Ovary (tissue), 3 donors: ENCODE results near the gene TRAF2.

Experiments
- EP300 ChIP-seq: sonication (generic); formaldehyde crosslinking; IDR thresholded peaks from one replicate; pipeline ENCODE4 v1.6.1; 2017; ENCODE audit warnings: antibody characterized with exemption
- POLR2A ChIP-seq: fragments of 450-650 bp; IDR thresholded peaks from one replicate; pipeline ENCODE4 v1.6.1; 2017; ENCODE audit warnings: antibody characterized with exemption, mild to moderate bottlenecking, moderate library complexity
- TF ChIP-seq, protein P1 (sequence below), 3 donors: fragments of 450-650 bp in 2 of 3; fragments of 200-600 bp in 1 of 3; IDR thresholded peaks; one replicate each; pipeline versions ENCODE4 v1.5.1 to v1.8.0; 2016 to 2022; ENCODE audit warnings: antibody characterized with exemption in 3 of 3, mild to moderate bottlenecking in 1 of 3
- donor health status: DM: no; HTN: no; CAD: no.

DNA sequence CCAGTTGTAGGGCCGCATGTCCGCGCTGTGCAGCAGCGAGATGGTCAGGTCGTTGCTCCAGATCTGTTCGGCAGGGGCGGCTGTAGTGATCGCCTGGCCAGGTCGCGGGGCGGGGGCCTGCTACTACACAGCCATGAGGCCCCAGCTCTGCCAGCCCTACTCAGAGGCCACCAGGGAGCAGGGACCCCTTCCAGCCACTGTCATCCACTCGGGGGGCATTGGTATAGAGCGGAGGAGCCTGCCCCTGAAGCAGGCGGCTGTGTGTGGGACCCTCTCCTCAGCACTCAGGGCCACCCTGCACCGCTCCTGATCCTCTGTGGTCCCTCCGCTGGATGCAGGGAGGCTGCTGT is 56.5 kb downstream of the TRAF2 start:
- TF ChIP-seq, protein P1, sequence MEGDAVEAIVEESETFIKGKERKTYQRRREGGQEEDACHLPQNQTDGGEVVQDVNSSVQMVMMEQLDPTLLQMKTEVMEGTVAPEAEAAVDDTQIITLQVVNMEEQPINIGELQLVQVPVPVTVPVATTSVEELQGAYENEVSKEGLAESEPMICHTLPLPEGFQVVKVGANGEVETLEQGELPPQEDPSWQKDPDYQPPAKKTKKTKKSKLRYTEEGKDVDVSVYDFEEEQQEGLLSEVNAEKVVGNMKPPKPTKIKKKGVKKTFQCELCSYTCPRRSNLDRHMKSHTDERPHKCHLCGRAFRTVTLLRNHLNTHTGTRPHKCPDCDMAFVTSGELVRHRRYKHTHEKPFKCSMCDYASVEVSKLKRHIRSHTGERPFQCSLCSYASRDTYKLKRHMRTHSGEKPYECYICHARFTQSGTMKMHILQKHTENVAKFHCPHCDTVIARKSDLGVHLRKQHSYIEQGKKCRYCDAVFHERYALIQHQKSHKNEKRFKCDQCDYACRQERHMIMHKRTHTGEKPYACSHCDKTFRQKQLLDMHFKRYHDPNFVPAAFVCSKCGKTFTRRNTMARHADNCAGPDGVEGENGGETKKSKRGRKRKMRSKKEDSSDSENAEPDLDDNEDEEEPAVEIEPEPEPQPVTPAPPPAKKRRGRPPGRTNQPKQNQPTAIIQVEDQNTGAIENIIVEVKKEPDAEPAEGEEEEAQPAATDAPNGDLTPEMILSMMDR (IDR thresholded peaks at IDR 0.05) = no peak
- TF ChIP-seq POLR2A (no peak), EP300 (no peak)
